ENCODE measurements around the gene UBL5.
"Not testable (repeated sequence)": the region's sequence is repeated elsewhere in the genome, so short reads cannot be mapped to it uniquely, and the experiment has no call there.

Gene UBL5

DNA sequence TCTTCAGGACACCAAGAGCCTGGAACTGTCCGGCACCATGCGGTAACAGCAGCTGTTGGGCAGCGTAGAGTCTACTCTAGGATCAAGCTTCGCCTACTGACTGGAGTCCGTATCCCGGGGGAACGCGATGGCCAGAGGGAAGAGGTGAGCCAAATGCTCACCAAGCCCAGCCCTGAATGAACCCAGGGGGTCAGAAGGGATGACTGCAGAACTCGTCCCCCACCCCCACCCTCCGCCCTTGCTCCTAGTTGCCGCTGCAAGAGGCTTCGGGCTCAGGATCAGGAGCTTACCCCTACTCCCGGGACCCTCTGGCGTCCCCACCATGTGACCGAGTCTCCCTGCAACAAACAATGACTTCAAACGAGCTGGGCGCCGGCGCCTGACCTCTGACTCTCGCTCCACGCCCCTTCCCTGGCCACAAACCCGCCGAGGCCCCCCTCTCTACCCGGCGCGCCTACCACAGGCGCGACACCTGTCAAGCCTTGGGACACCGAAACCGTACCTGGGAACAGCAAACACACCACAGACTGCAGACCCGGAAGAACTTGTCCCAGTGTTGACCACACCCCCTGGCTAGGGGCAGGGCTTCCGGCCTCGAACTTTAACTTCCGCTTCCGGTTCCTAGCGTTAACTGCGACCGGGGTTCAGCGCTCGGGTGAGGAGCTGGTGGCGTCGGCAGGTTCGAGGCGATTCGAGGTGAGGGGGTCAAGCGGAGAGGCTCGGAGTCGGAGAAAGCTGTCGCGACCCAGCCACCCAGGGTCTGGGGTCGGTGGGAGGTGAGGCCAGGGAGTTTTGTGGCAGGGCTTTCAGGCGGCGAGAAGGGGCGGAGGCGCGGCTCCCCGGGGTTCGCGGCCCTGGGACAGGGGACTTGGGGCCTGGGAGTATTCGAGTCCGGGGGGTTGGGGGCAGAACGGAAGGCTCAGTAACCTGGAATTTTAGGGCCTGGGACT, at the start of gene UBL5:
Gene UBL5 (plus strand): TSS at position 630 of the 950 bp plus-strand sequence. CDS start 420 bp downstream, outside the sequence.
- H3K27ac ChIP-seq (ENCODE audit: low read length): no peak within 1 kb of the TSS
- DNase-seq (ENCODE audit: low read depth, low spot score): peak; percentile 85
- peaks cover 2% of the 10 kb centered on the region; the same call in 1 of the 2 replicates for H3K4me1 ChIP-seq (ENCODE audit: control insufficient read depth, insufficient read depth, low read length)
- peak within 1 kb of the TSS; percentile 93 for H3K4me3 ChIP-seq (ENCODE audit: low read length)
- H3K27me3 ChIP-seq (ENCODE audit: control insufficient read depth, insufficient read depth, low read length): no peaks in the 10 kb centered on the region
- no peaks in the 10 kb centered on the region for H3K36me3 ChIP-seq (ENCODE audit: control insufficient read depth, insufficient read depth, low read length)
- WGBS (ENCODE audit: insufficient coverage, insufficient read length): no CpG with 5 or more reads among the region's 62 CpGs
- no peaks in the 10 kb centered on the region for H3K9me3 ChIP-seq (ENCODE audit: control insufficient read depth, insufficient read depth, low read length)

GRCh38 chr19:9782338-9782737, 45.4 kb upstream of the UBL5 start:
- H3K9me3 ChIP-seq (ENCODE audit: control insufficient read depth, insufficient read depth, low read length): no peaks in the 10 kb centered on the region
- H3K36me3 ChIP-seq (ENCODE audit: control insufficient read depth, insufficient read depth, low read length): no peaks in the 10 kb centered on the region
- no CpG with 5 or more reads among the region's 2 CpGs for WGBS (ENCODE audit: insufficient coverage, insufficient read length)
- H3K4me3 ChIP-seq (ENCODE audit: low read length): no peak overlapping the region
- no peak overlapping the region for H3K27ac ChIP-seq (ENCODE audit: low read length)
- peaks cover 3% of the 10 kb centered on the region; the same call in 1 of the 2 replicates for H3K4me1 ChIP-seq (ENCODE audit: control insufficient read depth, insufficient read depth, low read length)
- no peaks in the 10 kb centered on the region for H3K27me3 ChIP-seq (ENCODE audit: control insufficient read depth, insufficient read depth, low read length)
- no peak for DNase-seq (ENCODE audit: low read depth, low spot score)

- not testable (repeated sequence) for H3K27me3 ChIP-seq (ENCODE audit: control insufficient read depth, insufficient read depth, low read length); H3K4me3 ChIP-seq (ENCODE audit: low read length); DNase-seq (ENCODE audit: low read depth, low spot score); H3K4me1 ChIP-seq (ENCODE audit: control insufficient read depth, insufficient read depth, low read length); H3K36me3 ChIP-seq (ENCODE audit: control insufficient read depth, insufficient read depth, low read length); H3K27ac ChIP-seq (ENCODE audit: low read length); H3K9me3 ChIP-seq (ENCODE audit: control insufficient read depth, insufficient read depth, low read length)
- no CpG with 5 or more reads among the region's 6 CpGs for WGBS (ENCODE audit: insufficient coverage, insufficient read length)
Observed at GRCh38 chr19:9784163-9784496, 43.6 kb upstream of the UBL5 start.

GRCh38 chr19:9785367-9786331, 42.1 kb upstream of the UBL5 start:
- no CpG with 5 or more reads among the region's 74 CpGs for WGBS (ENCODE audit: insufficient coverage, insufficient read length)
- Histone ChIP-seq H3K4me1 (ENCODE audit: control insufficient read depth, insufficient read depth, low read length) (peaks cover 3% of the 10 kb centered on the region; the same call in 1 of the 2 replicates), H3K27me3 (ENCODE audit: control insufficient read depth, insufficient read depth, low read length) (no peaks in the 10 kb centered on the region), H3K9me3 (ENCODE audit: control insufficient read depth, insufficient read depth, low read length) (no peaks in the 10 kb centered on the region), H3K4me3 (ENCODE audit: low read length) (peak overlapping the region; percentile 54), H3K36me3 (ENCODE audit: control insufficient read depth, insufficient read depth, low read length) (no peaks in the 10 kb centered on the region), H3K27ac (ENCODE audit: low read length) (no peak overlapping the region)
- DNase-seq (ENCODE audit: low read depth, low spot score): no peak

GRCh38 chr19:9786342-9786741, 41.4 kb upstream of the UBL5 start:
- no peaks in the 10 kb centered on the region for H3K9me3 ChIP-seq (ENCODE audit: control insufficient read depth, insufficient read depth, low read length)
- no peak for DNase-seq (ENCODE audit: low read depth, low spot score)
- H3K27me3 ChIP-seq (ENCODE audit: control insufficient read depth, insufficient read depth, low read length): no peaks in the 10 kb centered on the region
- no peak overlapping the region for H3K27ac ChIP-seq (ENCODE audit: low read length)
- H3K4me1 ChIP-seq (ENCODE audit: control insufficient read depth, insufficient read depth, low read length): peaks cover 3% of the 10 kb centered on the region; the same call in 1 of the 2 replicates
- WGBS (ENCODE audit: insufficient coverage, insufficient read length): no CpG with 5 or more reads among the region's 9 CpGs
- peak overlapping the region; percentile 54; the same call in 1 of the 2 replicates for H3K4me3 ChIP-seq (ENCODE audit: low read length)
- no peaks in the 10 kb centered on the region for H3K36me3 ChIP-seq (ENCODE audit: control insufficient read depth, insufficient read depth, low read length)

GRCh38 chr19:9786819-9787218, 40.9 kb upstream of the UBL5 start:
- Histone ChIP-seq H3K36me3 (ENCODE audit: control insufficient read depth, insufficient read depth, low read length) (no peaks in the 10 kb centered on the region), H3K4me3 (ENCODE audit: low read length) (no peak overlapping the region), H3K27me3 (ENCODE audit: control insufficient read depth, insufficient read depth, low read length) (no peaks in the 10 kb centered on the region), H3K27ac (ENCODE audit: low read length) (no peak overlapping the region), H3K4me1 (ENCODE audit: control insufficient read depth, insufficient read depth, low read length) (peaks cover 3% of the 10 kb centered on the region; the same call in 1 of the 2 replicates), H3K9me3 (ENCODE audit: control insufficient read depth, insufficient read depth, low read length) (no peaks in the 10 kb centered on the region)
- WGBS (ENCODE audit: insufficient coverage, insufficient read length): no CpG with 5 or more reads among the region's 8 CpGs
- no peak for DNase-seq (ENCODE audit: low read depth, low spot score)

GRCh38 chr19:9788604-9789003, 39.1 kb upstream of the UBL5 start:
- H3K4me1 ChIP-seq (ENCODE audit: control insufficient read depth, insufficient read depth, low read length); H3K36me3 ChIP-seq (ENCODE audit: control insufficient read depth, insufficient read depth, low read length); H3K27ac ChIP-seq (ENCODE audit: low read length); DNase-seq (ENCODE audit: low read depth, low spot score); H3K4me3 ChIP-seq (ENCODE audit: low read length); H3K9me3 ChIP-seq (ENCODE audit: control insufficient read depth, insufficient read depth, low read length); H3K27me3 ChIP-seq (ENCODE audit: control insufficient read depth, insufficient read depth, low read length): not testable (repeated sequence)
- no CpG with 5 or more reads among the region's 13 CpGs for WGBS (ENCODE audit: insufficient coverage, insufficient read length)

DNA sequence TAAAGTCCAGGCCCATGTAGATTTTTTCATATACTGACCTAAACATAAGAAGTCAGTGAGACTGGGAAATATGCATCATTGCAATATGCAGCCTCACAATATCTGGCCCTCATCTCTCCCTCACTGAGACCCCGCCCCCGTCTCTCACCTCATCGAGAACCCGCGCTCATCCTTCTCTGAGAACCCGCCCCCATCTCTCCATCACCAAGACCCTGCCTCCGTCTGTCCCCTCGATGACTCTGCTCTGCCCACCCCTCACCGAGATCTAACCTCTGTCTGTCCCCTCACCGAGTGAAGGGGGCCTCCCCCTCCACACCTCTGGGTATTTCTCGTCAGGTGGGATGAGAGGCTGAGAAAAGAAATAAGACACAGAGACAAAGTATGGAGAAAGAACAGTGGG, 38.7 kb upstream of the UBL5 start:
- DNase-seq (ENCODE audit: low read depth, low spot score): no peak
- no CpG with 5 or more reads among the region's 11 CpGs for WGBS (ENCODE audit: insufficient coverage, insufficient read length)
- H3K27ac ChIP-seq (ENCODE audit: low read length): no peak overlapping the region

GRCh38 chr19:9789579-9789978, 38.1 kb upstream of the UBL5 start:
- not testable (repeated sequence) for H3K27ac ChIP-seq (ENCODE audit: low read length); H3K4me1 ChIP-seq (ENCODE audit: control insufficient read depth, insufficient read depth, low read length); H3K36me3 ChIP-seq (ENCODE audit: control insufficient read depth, insufficient read depth, low read length); DNase-seq (ENCODE audit: low read depth, low spot score); H3K4me3 ChIP-seq (ENCODE audit: low read length); H3K9me3 ChIP-seq (ENCODE audit: control insufficient read depth, insufficient read depth, low read length); H3K27me3 ChIP-seq (ENCODE audit: control insufficient read depth, insufficient read depth, low read length)
- no CpG with 5 or more reads among the region's 5 CpGs for WGBS (ENCODE audit: insufficient coverage, insufficient read length)

More for the DNA sequence above, 38.7 kb upstream of the UBL5 start:
- H3K9me3 ChIP-seq (ENCODE audit: control insufficient read depth, insufficient read depth, low read length): no peaks in the 10 kb centered on the region
- no peaks in the 10 kb centered on the region for H3K36me3 ChIP-seq (ENCODE audit: control insufficient read depth, insufficient read depth, low read length)
- H3K27me3 ChIP-seq (ENCODE audit: control insufficient read depth, insufficient read depth, low read length): no peaks in the 10 kb centered on the region
- H3K4me1 ChIP-seq (ENCODE audit: control insufficient read depth, insufficient read depth, low read length): peaks cover 3% of the 10 kb centered on the region; the same call in 1 of the 2 replicates
- no peak overlapping the region for H3K4me3 ChIP-seq (ENCODE audit: low read length)

DNA sequence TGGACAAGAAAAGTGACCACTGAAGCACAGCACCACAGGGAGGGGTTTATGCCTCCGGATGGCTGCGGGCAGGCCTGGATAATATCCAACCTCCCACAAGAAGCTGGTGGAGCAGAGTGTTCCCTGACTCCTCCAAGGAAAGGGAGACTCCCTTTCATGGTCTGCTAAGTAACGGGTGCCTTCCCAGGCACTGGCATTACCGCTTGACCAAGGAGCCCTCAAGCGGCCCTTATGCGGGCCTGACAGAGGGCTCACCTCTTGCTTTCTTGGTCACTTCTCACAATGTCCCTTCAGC, 36.7 kb upstream of the UBL5 start:
- H3K4me1 ChIP-seq (ENCODE audit: control insufficient read depth, insufficient read depth, low read length); H3K9me3 ChIP-seq (ENCODE audit: control insufficient read depth, insufficient read depth, low read length); H3K27ac ChIP-seq (ENCODE audit: low read length); H3K36me3 ChIP-seq (ENCODE audit: control insufficient read depth, insufficient read depth, low read length); DNase-seq (ENCODE audit: low read depth, low spot score); H3K27me3 ChIP-seq (ENCODE audit: control insufficient read depth, insufficient read depth, low read length); H3K4me3 ChIP-seq (ENCODE audit: low read length): not testable (repeated sequence)
- WGBS (ENCODE audit: insufficient coverage, insufficient read length): no CpG with 5 or more reads among the region's 6 CpGs

Data from iPS DF 6.9 (cell line).